GM12878 (cell line): ENCODE results near the gene PTGES3L. TPM values are rescaled to one million over a fixed set of nuclear protein-coding genes. Genes with fewer than 3 reads are reported as not detected.

ENCODE experiments used
- ATF7 ChIP-seq: fragments of 450-650 bp; IDR thresholded peaks from 2 replicates; pipeline ENCODE4 v1.6.1; 2016; ENCODE audit warnings: low read depth, mild to moderate bottlenecking
- BHLHE40 ChIP-seq, 2 experiments: fragments of 450-650 bp in 1 of 2; IDR thresholded peaks; 2 replicates each; pipeline ENCODE4 v1.6.1; 2011 to 2017; ENCODE audit warnings: low read depth in 2 of 2, borderline replicate concordance in 1 of 2, improper control_type of control experiment in 1 of 2, low read length in 1 of 2, mild to moderate bottlenecking in 1 of 2
- CHD2 ChIP-seq: IDR thresholded peaks from 2 replicates; pipeline ENCODE4 v1.6.1; 2011; ENCODE audit warnings: low read depth, low read length, improper control_type of control experiment, borderline replicate concordance
- CTCF ChIP-seq, 3 experiments: IDR thresholded peaks in 2 of 3; conservative IDR thresholded peaks in 1 of 3; 2 replicates each; pipeline ENCODE4 v1.5.1; 2011; ENCODE audit warnings: low read depth in 3 of 3, low read length in 3 of 3, mild to moderate bottlenecking in 3 of 3, control low read depth in 2 of 3, moderate library complexity in 2 of 3, inconsistent platforms in 1 of 3, mixed read lengths in 1 of 3; ENCODE audit not compliant: control insufficient read depth in 2 of 3, insufficient read depth in 1 of 3; ENCODE audit errors: extremely low read depth in 1 of 3
- EED ChIP-seq: sonication (generic); IDR thresholded peaks from 2 replicates; pipeline ENCODE4 v1.6.1; 2016; ENCODE audit warnings: antibody characterized with exemption, low read depth
- MTA2 ChIP-seq: fragments of 450-650 bp; IDR thresholded peaks from 2 replicates; pipeline ENCODE4 v1.6.1; 2016; ENCODE audit warnings: low read depth, mild to moderate bottlenecking, moderate library complexity
- MTA3 ChIP-seq: IDR thresholded peaks from 2 replicates; pipeline ENCODE4 v1.6.1; 2012; ENCODE audit warnings: low read length, inconsistent platforms, borderline replicate concordance
- PAX5 ChIP-seq: IDR thresholded peaks from 2 replicates; pipeline ENCODE4 v1.6.1; 2011; ENCODE audit warnings: low read depth, low read length, borderline replicate concordance
- RAD51 ChIP-seq: fragments of 450-650 bp; IDR thresholded peaks from 2 replicates; pipeline ENCODE4 v1.6.1; 2016; ENCODE audit warnings: moderate library complexity, mild to moderate bottlenecking, inconsistent platforms
- SREBF1 ChIP-seq: IDR thresholded peaks from 2 replicates; pipeline ENCODE4 v1.6.1; 2012; ENCODE audit warnings: mild to moderate bottlenecking, low read length
- STAT1 ChIP-seq: fragments of 450-650 bp; conservative IDR thresholded peaks from 2 replicates; pipeline ENCODE4 v1.6.1; 2014; ENCODE audit warnings: antibody characterized with exemption, mild to moderate bottlenecking
- ZBTB4 ChIP-seq: fragments of 450-650 bp; formaldehyde crosslinking; IDR thresholded peaks from 2 replicates; pipeline ENCODE4 v1.4.0; 2022; ENCODE audit warnings: mild to moderate bottlenecking, moderate library complexity
- ZNF592 ChIP-seq: fragments of 450-650 bp; IDR thresholded peaks from 2 replicates; pipeline ENCODE4 v1.6.1; 2017; ENCODE audit warnings: mild to moderate bottlenecking, moderate library complexity
- ZSCAN29 ChIP-seq: fragments of 450-650 bp; IDR thresholded peaks from 2 replicates; pipeline ENCODE4 v1.6.1; 2017; ENCODE audit warnings: mild to moderate bottlenecking, moderate library complexity
- polyA plus RNA-seq, 11 experiments: library from polyadenylated mRNA; depleted of rRNA in 4 of 11; unstranded in 6 of 11; stranded (reverse) in 5 of 11; fragments of >200 nt; fragmentation: Nextera tagmentation in 4 of 11; fragmentation: Illumina TruSeq in 1 of 11; extraction: Ambion mirVana in 4 of 11; extraction: Trizol in 1 of 11; gene quantifications; 1 replicate in 1 of 11; 2 replicates in 10 of 11; pipeline versions ENCODE4 v1.2.1 to v1.2.3, GENCODE V29; 2011 to 2016; ENCODE audit warnings: inconsistent platforms in 2 of 11, missing spikeins in 2 of 11, low read depth in 1 of 11
- total RNA-seq, 4 experiments: library from RNA; depleted of rRNA in 3 of 4; stranded (reverse); fragments of >200 nt in 3 of 4; fragmentation: Illumina TruSeq in 1 of 4; extraction: Trizol in 1 of 4; gene quantifications; 2 replicates each; pipeline versions ENCODE4 v1.2.1 to v1.2.3, GENCODE V29; 2013 to 2021
- TF ChIP-seq, protein P1 (sequence below): IDR thresholded peaks from 2 replicates; pipeline ENCODE4 v1.6.1; 2012; ENCODE audit warnings: low read depth, low read length, improper control_type of control experiment

PTGES3L gene
- total and polyA plus RNA-seq, 10 of the 15 experiments (the other 5 are each of a cell fraction or from before 2014, with no cell fraction given) = 0.11 to 2.3 (median 0.98) TPM

- no peak for TF ChIP-seq ZBTB4 (CRISPR knock-in tag)
- no peak for TF ChIP-seq PAX5
- 0 out of 2 replicates have a peak, but pooled peaks have one; percentile 29 for TF ChIP-seq RAD51
- no peak for TF ChIP-seq ZSCAN29
- TF ChIP-seq MTA2 = no peak
- TF ChIP-seq ZNF592 = no peak
- no peak for TF ChIP-seq SREBF1
- peak in 1 of 2 experiments; percentile 59; a peak in 2 of 4 replicates for TF ChIP-seq BHLHE40 (IDR thresholded peaks at IDR 0.05; ENCODE audit: borderline replicate concordance in 1 of 2, low read depth in 2 of 2, low read length in 1 of 2)
- TF ChIP-seq ATF7 = no peak
- TF ChIP-seq STAT1 = no peak
- no peak for TF ChIP-seq EED
- TF ChIP-seq, protein P1, sequence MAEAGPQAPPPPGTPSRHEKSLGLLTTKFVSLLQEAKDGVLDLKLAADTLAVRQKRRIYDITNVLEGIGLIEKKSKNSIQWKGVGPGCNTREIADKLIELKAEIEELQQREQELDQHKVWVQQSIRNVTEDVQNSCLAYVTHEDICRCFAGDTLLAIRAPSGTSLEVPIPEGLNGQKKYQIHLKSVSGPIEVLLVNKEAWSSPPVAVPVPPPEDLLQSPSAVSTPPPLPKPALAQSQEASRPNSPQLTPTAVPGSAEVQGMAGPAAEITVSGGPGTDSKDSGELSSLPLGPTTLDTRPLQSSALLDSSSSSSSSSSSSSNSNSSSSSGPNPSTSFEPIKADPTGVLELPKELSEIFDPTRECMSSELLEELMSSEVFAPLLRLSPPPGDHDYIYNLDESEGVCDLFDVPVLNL = no peak
- TF ChIP-seq CHD2 = no peak
- TF ChIP-seq MTA3 = no peak
- TF ChIP-seq CTCF (IDR thresholded peaks at IDR 0.05 in 2 of 3, conservative IDR thresholded peaks at IDR 0.05 in 1 of 3; ENCODE audit: control insufficient read depth in 2 of 3, extremely low read depth in 1 of 3, insufficient read depth in 1 of 3, low read depth in 3 of 3, low read length in 3 of 3) = no peak
- TF ChIP-seq, all 136 proteins: peak for 3
These were observed 41.2 kb upstream of the PTGES3L start (continued) for GRCh38 chr17:43020789-43021740.
